Dermis microvascular lymphatic vessel endothelial cell (primary cell): ENCODE results near the gene GOLGA5. TPM values are rescaled to one million over a fixed set of nuclear protein-coding genes. Genes with fewer than 3 reads are reported as not detected.
"Not testable (repeated sequence)": the region's sequence is repeated elsewhere in the genome, so short reads cannot be mapped to it uniquely, and the experiment has no call there.

Experiments
- DNase-seq, 2 donors: peaks; one replicate each; pipeline versions ENCODE4 v3.0.0 to v3.0.0-alpha.2; 2010; ENCODE audit warnings: low read depth in 2 of 2
- total RNA-seq: library from RNA; depleted of rRNA; stranded (reverse); fragments of >200 nt; gene quantifications from 2 replicates; pipeline ENCODE4 v1.2.1, GENCODE V29; 2014

Gene GOLGA5
- total RNA-seq, 1 donor from 2014 or later = 22.9 TPM

DNA sequence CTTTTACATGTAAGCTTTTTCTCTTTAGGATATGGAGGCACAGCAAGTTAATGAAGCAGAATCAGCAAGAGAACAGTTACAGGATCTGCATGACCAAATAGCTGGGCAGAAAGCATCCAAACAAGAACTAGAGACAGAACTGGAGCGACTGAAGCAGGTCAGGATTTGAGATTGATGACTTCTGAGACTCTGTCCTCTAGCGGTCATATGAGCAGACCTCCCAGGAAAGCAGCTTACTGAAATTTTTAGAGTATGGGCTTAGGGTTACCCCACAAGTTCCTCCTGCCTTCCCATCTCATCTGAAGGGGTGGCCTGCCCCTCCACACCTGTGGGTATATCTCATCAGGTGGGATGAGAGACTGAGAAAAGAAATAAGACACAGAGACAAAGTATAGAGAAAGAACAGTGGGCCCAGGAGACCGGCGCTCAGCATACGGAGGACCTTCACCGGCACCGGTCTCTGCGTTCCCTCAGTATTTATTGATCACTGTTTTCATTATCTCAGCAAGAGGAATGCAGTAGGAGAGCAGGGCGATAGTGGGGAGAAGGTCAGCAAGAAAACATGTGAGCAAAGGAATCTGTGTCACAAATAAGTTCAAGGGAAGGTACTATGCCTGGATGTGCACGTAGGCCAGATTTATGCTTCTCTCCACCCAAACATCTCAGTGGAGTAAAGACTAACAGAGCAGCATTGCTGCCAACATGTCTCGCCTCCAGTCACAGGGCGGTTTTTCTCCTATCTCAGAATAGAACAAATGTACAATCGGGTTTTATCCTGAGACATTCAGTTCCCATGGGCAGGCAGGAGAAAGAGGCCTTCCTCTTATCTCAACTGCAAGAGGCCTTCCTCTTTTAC is 25.8 kb downstream of the GOLGA5 start:
- DNase-seq = not testable (repeated sequence)

DNA sequence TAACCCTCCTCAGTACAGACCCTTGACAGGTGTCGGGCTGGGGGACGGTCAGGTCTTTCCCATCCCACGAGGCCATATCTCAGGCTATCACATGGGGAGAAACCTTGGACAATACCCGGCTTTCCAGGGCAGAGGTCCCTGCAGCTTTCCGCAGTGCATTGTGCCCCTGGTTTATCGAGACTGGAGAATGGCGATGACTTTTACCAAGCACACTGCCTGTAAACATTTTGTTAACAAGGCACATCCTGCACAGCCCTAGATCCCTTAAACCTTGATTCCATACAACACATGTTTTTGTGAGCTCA is 26.4 kb downstream of the GOLGA5 start:
- not testable (repeated sequence) for DNase-seq

DNA sequence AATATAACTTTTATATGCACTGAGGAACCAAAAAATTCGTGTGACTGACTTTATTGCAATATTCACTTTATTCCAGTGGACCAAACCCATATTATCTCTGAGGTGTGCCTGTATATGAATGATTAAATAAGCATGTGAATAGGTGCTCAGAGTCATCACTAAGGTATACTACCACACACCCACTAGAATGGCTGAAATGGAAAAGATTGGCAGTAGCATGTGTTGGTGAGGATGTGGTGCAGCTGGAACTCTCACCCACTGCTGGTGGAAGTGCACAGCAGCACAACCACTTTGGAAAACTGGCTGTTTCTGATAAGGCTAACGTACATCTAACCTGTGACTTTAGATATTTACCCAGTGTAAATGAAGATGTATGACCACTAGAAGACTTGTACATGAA is 36.8 kb downstream of the GOLGA5 start:
- no peak for DNase-seq

DNA sequence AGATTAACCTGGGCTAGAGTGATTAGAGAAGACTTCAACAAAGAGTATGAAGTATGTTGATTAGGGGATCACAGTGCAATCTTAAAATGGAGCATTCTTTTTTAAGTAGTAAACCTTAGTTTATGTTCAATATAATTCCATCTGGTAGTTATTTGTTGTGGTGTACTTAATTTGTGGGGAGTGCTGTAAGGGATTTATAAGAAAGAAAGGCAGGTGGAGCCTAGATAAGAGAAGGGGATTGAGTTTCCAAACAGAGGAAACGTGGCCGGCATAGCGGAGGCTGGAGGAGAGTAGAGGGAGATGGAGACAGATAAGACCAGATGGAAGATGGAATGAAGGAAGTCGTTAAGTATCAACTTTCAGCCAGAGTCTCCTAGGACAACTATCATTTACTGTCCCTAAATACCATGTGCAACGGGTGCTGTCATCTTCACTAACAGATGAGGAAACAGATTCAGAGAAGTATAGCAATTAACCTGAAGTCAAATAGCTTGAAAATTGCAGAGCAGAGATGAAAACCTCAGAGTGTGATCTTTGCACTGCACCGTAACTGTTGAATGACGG is 38.1 kb downstream of the GOLGA5 start:
- DNase-seq = no peak

DNA sequence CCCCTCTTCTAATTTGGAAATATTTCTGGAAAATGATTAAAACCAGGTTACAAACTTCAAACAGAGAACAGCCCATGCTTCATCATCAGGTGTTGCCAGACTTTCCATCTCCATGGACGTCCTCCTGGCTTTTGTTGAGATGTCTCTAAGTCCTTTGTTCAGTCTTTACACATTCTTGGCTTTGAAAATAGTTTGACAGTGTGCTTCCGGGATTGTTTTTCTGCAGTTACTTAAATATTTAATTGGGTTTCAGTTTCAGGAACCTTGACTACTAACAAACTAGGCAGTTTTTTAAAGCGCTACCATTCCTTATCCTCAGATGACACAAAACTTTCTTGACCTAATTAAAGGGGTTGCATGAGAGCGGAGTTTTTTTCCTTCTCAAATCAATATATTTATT is 47.8 kb downstream of the GOLGA5 start:
- DNase-seq = no peak

GRCh38 chr14:92844204-92844603 is 50.1 kb downstream of the GOLGA5 start:
- DNase-seq = no peak

DNA sequence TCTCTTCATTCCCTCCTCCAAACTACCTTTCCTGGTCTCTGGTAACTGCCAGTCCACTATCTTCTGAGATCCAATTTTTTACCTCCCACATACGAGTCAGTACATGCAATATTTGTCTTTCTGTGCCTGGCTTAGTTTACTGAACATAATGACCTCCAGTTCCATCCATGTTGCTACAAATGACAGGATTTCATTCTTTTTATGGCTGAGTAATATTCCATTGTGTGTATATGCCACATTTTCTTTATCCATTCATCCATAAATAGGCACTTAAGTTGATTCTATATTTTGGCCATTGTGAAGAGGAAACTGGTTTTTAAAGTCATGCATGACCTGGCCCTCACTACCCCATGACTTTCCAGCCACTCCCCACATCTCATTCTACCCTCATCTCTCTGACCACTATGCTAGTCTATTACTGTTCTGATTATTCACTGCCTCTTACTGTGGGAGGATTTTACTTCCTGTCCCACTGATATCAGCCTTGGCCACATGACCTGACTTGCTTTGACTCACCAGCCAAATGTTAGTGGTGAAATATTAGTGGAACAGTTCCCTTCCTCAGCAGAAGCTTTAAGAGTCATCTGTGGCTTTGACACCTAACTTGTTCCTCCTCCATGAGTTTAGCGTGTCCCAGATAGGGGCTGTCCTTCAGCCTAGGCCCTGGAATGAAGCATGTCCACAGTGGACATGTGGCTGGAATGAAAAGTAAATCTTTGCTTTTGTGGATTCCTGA is 52.2 kb downstream of the GOLGA5 start:
- DNase-seq = peak; percentile 43 to 72

GRCh38 chr14:92847278-92847677 is 53.2 kb downstream of the GOLGA5 start:
- DNase-seq = no peak

DNA sequence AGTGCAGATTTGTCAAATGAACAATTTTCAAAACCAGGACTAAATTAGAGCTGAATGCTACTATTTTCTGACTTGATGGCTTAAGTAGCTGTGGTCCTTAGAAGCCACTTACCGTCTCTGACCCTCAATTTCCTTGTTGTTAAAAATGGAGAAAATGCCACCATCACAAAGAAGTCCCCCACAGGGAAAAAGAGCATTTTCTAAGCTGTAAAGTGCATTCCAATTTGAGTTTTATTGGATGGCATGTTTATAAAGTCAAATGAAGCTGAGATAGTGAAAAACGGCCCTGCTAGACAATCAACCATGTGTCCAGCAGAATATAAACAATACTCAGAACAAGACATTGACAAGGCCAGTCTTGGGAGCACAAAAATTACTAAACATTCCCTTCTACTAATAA is 53.6 kb downstream of the GOLGA5 start:
- no peak for DNase-seq

- DNase-seq = peak; percentile 41 to 87
Measured at GRCh38 chr14:92848887-92849286, 54.8 kb downstream of the GOLGA5 start.

DNA sequence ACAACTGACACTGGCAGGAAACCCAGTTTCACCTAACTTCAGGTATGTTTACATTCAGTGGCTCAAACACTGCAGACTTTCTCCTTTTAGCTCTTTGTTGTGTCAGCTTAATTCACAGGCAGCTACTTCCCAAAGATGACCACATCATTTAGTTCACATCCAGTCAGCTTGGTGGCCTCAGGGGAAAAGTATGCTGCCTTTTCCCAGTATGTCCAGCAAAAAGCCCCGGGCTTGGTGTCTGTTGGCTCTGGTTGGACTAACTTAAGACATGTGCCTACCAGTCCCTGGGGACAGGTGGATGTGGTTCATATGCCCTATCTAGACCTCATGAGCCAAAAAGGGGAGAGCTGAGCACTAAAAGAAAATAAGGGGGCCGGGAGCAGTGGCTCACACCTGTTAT is 56.4 kb downstream of the GOLGA5 start:
- no peak for DNase-seq

GRCh38 chr14:92853136-92853535 is 59.0 kb downstream of the GOLGA5 start:
- DNase-seq = not testable (repeated sequence)

DNA sequence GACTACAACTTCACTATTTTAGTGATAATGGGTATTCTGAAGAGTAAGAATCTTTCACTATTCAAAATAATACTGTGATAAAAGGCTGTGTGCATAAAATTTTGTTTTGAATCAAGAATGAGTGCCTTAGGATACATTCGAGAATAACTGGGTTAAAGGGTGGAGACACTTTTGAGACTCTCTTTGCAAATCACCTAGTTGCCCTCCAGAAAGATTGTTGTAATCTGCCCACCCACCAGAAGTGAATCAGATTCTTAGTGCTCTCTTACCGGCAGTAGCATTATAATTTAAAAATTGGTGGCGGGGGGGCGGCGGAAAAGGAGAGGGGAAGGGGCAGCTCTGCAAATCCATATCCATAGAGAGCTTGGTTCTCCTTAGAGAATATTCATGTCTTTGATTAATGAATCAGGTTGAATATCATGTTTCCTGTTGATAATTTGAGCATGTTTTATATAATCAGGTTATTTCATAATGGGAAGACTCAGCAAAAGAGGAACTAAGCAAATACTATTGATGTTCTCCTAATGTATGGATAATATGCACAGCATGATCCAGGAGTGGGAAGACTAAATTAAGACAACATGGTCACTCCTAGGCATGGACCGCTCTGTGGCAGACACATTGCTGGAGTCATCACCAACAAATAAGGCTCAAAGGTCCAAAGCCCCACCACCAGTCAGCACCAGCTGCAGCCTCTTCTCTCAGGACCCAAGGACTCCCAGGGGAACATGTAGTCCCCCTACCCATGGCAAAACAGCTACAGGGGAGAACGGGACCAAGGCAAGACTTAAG is 66.1 kb downstream of the GOLGA5 start:
- DNase-seq = no peak

GRCh38 chr14:92861856-92862745 is 68.0 kb downstream of the GOLGA5 start:
- DNase-seq = no peak

DNA sequence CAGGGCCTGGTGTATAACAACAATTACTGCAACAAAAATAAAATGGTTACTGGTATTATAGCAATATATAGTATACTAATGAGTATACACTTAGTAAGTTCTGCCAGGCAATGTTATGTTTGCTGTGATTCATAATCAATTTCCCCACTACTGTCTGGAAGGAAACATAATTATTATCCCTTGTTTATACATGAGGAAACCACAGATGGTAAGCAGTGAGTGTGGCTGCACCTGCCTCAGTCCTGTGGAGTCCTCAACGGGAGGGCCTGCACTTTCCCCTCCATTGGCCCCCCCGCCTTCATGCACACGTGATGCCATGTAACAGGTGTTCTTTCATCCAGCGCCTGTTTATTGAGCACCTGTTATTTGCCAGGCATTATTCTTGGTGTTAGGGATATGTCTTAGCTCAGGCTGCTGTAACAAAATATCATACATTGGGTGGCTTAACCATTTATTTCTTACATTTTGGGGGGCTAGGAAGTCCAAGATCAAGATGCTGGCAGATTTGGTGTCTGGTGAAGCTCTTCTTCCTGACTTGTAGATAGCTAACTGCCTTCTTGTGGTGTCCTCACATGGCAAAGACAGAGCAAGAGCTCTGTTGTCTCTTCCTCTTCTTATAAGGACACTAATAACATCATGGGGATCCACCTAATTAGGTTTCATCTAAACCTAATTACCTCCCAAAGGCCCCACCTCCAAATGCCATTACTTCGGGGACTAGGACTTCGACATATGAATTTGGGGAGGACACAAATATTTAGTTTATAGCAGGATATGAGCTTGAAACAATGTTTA is 69.4 kb downstream of the GOLGA5 start:
- DNase-seq = peak in 1 of 2 donors; percentile 56

DNA sequence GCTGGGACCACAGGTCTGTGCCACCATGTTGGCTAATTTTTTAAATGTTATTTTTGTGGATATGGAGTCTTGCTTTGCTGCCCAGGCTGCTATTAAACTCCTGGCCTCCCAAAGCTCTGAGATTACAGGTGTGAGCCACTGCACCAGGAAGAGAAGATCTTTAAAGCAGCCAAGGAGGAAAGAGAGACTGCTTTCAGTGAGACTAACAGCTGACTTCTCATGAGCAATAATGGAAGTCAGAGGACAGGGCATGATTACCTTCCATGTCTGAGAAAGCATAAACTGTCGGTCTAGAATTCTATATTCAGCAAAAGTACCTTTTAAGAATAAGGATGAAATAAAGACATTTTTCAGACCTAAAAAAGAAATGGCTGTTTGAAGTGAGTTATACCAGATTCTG is 71.6 kb downstream of the GOLGA5 start:
- DNase-seq = no peak

DNA sequence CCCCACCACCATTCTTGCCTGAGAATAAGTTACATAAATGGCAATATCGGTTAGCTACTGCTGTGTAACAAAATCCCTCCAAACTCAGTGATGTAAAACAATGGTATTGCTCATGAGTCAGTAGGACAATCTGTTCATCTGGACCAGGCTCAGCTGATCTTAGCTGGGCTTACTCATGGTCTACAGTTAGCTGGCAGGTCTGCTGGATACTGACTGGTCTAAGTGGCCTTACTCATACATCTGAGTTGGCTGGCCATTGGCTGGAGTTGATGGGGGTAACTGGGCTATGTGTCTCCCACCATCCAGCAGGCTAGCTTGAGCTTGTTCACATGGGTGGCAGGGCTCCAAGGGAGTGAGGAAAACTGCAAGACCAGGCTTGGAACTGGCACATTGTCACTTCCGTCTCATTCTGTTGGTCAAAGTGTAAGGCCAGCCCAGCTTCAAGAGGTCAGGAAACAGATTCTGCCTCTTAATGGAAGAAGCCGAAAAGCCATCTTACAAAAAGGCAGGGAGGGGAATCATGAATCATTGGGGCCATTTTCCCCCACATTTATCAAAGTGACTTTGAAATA is 72.2 kb downstream of the GOLGA5 start:
- peak; percentile 81 to 95 for DNase-seq

DNA sequence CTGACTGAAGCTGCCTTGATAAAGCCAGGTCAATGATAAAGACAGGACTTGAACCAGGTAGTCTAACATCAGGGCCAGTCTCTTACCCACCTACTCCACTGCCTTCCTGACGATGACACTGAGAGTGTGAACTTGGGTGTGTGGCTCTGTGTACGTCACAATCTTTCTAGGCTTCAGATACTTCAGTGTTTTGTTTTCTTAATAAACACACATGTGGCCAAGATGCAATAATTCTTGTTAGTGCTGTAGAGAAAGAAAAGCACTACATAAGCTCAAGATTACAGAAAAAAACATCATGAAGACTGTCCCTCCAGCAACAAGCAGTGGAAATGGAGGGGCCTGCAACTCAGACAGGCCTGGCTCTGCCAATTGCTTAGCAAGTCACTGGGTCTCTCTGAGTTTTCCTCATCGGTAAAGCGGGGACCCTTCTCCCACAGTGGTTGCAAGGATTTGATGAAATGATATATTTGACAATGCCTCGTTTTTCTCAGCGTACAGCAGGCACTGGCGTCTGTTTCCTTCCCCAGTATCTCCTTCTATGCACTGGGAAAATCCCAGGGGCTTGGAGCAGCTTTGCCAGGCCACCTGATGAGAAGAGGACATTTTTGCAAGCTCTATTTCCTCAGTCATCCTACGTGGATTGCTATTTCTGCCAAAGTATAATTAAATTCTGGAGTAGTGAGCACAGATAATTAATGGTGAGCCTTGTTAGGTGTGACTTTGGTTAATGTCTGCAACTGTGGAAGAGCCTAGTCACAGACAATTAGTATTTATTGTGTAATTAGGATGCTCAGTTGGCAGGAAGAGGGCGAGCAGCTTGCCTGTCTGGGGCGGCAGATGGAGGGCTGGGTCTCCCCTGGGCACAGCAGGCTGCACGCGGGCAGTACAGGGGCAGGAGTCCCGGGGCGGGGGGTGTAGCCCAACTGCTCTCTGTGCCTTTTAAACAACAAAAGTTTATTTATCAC is 73.1 kb downstream of the GOLGA5 start:
- DNase-seq = no peak
